Vagina (tissue), 2 donors: Measurements from ENCODE around the gene TPST2.

Source experiments
- POLR2AphosphoS5 ChIP-seq, 2 donors: sonication (generic); formaldehyde crosslinking; IDR thresholded peaks; one replicate each; pipeline ENCODE4 v1.9.0; 2017; ENCODE audit warnings: antibody characterized with exemption in 2 of 2, mild to moderate bottlenecking in 2 of 2, low read depth in 1 of 2; ENCODE audit not compliant: insufficient read depth in 1 of 2
- TF ChIP-seq, protein P1 (sequence below), 3 experiments: fragments of 450-650 bp in 2 of 3; fragments of 200-600 bp in 1 of 3; sonication (generic) in 1 of 3; IDR thresholded peaks; one replicate each; pipeline ENCODE4 v1.5.1; 2017 to 2019; ENCODE audit warnings: antibody characterized with exemption in 3 of 3, mild to moderate bottlenecking in 2 of 3, moderate library complexity in 2 of 3

DNA sequence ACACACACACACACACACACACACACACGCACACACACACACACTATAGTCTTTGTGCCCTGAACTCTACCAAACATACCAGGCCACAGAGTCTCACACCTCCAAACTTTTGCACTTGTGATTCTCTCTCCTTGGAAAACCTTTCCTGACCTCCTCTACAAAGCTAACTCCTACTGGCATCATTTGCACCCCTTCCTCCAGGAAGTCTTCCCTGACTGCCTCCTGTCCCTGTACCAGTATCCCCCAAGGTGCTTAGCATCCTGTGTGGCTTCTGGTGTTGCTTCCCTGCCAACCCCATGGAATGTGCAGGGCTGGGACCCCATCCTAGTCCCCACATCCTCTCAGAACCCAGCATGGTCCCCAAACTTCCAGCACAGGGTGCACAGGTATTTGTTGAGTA lies 8.9 kb downstream of the TPST2 start:
- TF ChIP-seq, protein P1, sequence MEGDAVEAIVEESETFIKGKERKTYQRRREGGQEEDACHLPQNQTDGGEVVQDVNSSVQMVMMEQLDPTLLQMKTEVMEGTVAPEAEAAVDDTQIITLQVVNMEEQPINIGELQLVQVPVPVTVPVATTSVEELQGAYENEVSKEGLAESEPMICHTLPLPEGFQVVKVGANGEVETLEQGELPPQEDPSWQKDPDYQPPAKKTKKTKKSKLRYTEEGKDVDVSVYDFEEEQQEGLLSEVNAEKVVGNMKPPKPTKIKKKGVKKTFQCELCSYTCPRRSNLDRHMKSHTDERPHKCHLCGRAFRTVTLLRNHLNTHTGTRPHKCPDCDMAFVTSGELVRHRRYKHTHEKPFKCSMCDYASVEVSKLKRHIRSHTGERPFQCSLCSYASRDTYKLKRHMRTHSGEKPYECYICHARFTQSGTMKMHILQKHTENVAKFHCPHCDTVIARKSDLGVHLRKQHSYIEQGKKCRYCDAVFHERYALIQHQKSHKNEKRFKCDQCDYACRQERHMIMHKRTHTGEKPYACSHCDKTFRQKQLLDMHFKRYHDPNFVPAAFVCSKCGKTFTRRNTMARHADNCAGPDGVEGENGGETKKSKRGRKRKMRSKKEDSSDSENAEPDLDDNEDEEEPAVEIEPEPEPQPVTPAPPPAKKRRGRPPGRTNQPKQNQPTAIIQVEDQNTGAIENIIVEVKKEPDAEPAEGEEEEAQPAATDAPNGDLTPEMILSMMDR (IDR thresholded peaks at IDR 0.05): no peak
- TF ChIP-seq POLR2AphosphoS5 (IDR thresholded peaks at IDR 0.05; ENCODE audit: insufficient read depth in 1 of 2, low read depth in 1 of 2): no peak
